Uterus (tissue), 4 donors: ENCODE measurements around the gene TTC8. TPM values are rescaled to one million over a fixed set of nuclear protein-coding genes. Genes with fewer than 3 reads are reported as not detected.
"Not testable (repeated sequence)": the region's sequence is repeated elsewhere in the genome, so short reads cannot be mapped to it uniquely, and the experiment has no call there.

Source experiments
- DNase-seq, 2 donors: peaks; one replicate each; pipeline ENCODE4 v3.0.0-alpha.2; 2019 to 2020
- H3K27ac ChIP-seq, 2 donors: fragments of 200-600 bp; sonication (generic); 1 replicate in 1 of 2; 2 replicates in 1 of 2; pipeline ENCODE4 v1.5.1; 2016 to 2018
- H3K27me3 ChIP-seq, 2 donors: fragments of 200-600 bp; sonication (generic); one replicate each; pipeline ENCODE4 v1.5.1; 2018 to 2019; ENCODE audit warnings: control low read depth in 1 of 2
- H3K36me3 ChIP-seq, 2 donors: fragments of 200-600 bp; sonication (generic); one replicate each; pipeline ENCODE4 v1.5.1; 2019; ENCODE audit warnings: control low read depth in 1 of 2
- H3K4me1 ChIP-seq, 2 donors: fragments of 200-600 bp; sonication (generic); one replicate each; pipeline ENCODE4 v1.5.1; 2018 to 2019; ENCODE audit warnings: control low read depth in 1 of 2
- H3K4me3 ChIP-seq, 2 donors: fragments of 200-600 bp; sonication (generic); 1 replicate in 1 of 2; 2 replicates in 1 of 2; pipeline ENCODE4 v1.5.1; 2018 to 2019; ENCODE audit warnings: mild to moderate bottlenecking in 1 of 2
- H3K9me3 ChIP-seq, 2 donors: fragments of 200-600 bp; sonication (generic); one replicate each; pipeline ENCODE4 v1.5.1; 2019; ENCODE audit warnings: control low read depth in 1 of 2
- POLR2A ChIP-seq, 2 donors: fragments of 450-650 bp; IDR thresholded peaks; one replicate each; pipeline ENCODE4 v1.6.1; 2016; ENCODE audit warnings: antibody characterized with exemption in 2 of 2, mild to moderate bottlenecking in 1 of 2, moderate library complexity in 1 of 2
- intact Hi-C: fragments of 100-400 bp; cut with DNase I; formaldehyde crosslinking; loops from one replicate; pipeline ENCODE4 v1.15.1; 2023; ENCODE audit warnings: low total_unique reads
- total RNA-seq, 4 donors: library from RNA; depleted of rRNA in 3 of 4; stranded (reverse); fragments of >200 nt in 3 of 4; gene quantifications; one replicate each; pipeline versions ENCODE4 v1.1.0 to v1.2.4, GENCODE V29; 2014 to 2023
- TF ChIP-seq, protein P1 (sequence below), 4 experiments: fragments of 200-600 bp in 2 of 4; fragments of 450-650 bp in 2 of 4; sonication (generic) in 2 of 4; IDR thresholded peaks; one replicate each; pipeline ENCODE4 v1.5.1; 2016 to 2019; ENCODE audit warnings: antibody characterized with exemption in 4 of 4, mild to moderate bottlenecking in 2 of 4, moderate library complexity in 1 of 4
- donor health status: DM: yes; HTN: yes; CAD: no.

TTC8 gene
- total RNA-seq, 4 donors from 2014 or later, result 9.7 to 340 (median 31.7) TPM

DNA sequence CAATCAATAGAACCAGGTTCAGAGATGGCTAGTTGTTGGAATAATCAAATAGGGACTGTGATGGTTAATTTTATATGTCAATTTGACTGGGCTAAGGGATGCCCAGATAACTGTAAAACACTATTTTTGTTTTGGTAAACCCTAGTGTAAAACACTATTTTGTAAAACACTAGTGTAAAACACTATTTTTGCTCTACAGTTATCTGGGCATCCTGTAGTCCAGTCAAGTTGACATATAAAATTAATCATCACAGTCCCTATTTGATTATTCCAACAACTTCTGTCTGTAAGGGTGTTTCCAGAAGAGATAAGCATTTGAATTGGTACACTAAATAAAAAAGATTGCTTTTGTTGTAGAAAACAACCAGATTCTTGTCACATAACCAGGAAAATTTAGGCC is 16.1 kb upstream of the TTC8 start:
- no peaks in the 10 kb centered on the region for H3K36me3 ChIP-seq
- no peaks in the 10 kb centered on the region for H3K4me1 ChIP-seq
- H3K9me3 ChIP-seq, result peaks cover 0 to 3% of the 10 kb centered on the region in 2 donors
- H3K4me3 ChIP-seq, result no peak overlapping the region
- H3K27me3 ChIP-seq, result no peaks in the 10 kb centered on the region
- intact Hi-C loops, result no loop called here
- DNase-seq, result no peak
- H3K27ac ChIP-seq, result no peak overlapping the region
- TF ChIP-seq, protein P1, sequence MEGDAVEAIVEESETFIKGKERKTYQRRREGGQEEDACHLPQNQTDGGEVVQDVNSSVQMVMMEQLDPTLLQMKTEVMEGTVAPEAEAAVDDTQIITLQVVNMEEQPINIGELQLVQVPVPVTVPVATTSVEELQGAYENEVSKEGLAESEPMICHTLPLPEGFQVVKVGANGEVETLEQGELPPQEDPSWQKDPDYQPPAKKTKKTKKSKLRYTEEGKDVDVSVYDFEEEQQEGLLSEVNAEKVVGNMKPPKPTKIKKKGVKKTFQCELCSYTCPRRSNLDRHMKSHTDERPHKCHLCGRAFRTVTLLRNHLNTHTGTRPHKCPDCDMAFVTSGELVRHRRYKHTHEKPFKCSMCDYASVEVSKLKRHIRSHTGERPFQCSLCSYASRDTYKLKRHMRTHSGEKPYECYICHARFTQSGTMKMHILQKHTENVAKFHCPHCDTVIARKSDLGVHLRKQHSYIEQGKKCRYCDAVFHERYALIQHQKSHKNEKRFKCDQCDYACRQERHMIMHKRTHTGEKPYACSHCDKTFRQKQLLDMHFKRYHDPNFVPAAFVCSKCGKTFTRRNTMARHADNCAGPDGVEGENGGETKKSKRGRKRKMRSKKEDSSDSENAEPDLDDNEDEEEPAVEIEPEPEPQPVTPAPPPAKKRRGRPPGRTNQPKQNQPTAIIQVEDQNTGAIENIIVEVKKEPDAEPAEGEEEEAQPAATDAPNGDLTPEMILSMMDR (IDR thresholded peaks at IDR 0.05), result no peak
- no peak for TF ChIP-seq POLR2A (IDR thresholded peaks at IDR 0.05)

DNA sequence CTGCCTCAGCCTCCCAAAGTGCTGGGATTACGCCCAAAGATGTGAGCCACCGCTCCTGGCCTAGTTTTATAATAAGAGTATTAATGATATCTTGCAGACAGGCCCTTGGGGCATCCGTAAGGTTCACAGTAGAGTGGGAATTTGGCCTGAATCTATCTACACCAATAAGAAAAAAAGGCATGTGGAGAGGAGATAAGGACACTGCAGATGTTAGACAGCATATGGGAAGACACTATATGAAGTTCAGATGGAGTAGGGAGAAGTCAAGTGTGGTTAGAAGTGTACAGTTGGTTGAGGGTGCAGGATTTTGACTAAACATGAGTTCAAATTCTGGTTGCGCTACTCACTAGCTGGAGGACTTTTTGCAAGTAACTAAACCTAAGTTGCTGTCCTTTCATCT is 8.5 kb upstream of the TTC8 start:
- no peak overlapping the region for H3K27ac ChIP-seq
- H3K4me3 ChIP-seq, result no peak overlapping the region

GRCh38 chr14:88818018-88818417 is 6.4 kb upstream of the TTC8 start:
- intact Hi-C loops, result no loop called here
- no peak for TF ChIP-seq POLR2A (IDR thresholded peaks at IDR 0.05)
- TF ChIP-seq, protein P1 (IDR thresholded peaks at IDR 0.05), result no peak
- no peak for DNase-seq
- H3K27me3 ChIP-seq, result no peaks in the 10 kb centered on the region
- no peaks in the 10 kb centered on the region for H3K4me1 ChIP-seq
- H3K9me3 ChIP-seq, result no peaks in the 10 kb centered on the region
- no peak overlapping the region for H3K4me3 ChIP-seq
- H3K27ac ChIP-seq, result no peak overlapping the region
- no peaks in the 10 kb centered on the region for H3K36me3 ChIP-seq

More for the DNA sequence above, 8.5 kb upstream of the TTC8 start:
- TF ChIP-seq, protein P1 (IDR thresholded peaks at IDR 0.05), result no peak
- no peak for TF ChIP-seq POLR2A (IDR thresholded peaks at IDR 0.05)
- Histone ChIP-seq H3K4me1 (no peaks in the 10 kb centered on the region), H3K27me3 (no peaks in the 10 kb centered on the region), H3K36me3 (no peaks in the 10 kb centered on the region), H3K9me3 (no peaks in the 10 kb centered on the region)
- no peak for DNase-seq
- intact Hi-C loops, result no loop called here

DNA sequence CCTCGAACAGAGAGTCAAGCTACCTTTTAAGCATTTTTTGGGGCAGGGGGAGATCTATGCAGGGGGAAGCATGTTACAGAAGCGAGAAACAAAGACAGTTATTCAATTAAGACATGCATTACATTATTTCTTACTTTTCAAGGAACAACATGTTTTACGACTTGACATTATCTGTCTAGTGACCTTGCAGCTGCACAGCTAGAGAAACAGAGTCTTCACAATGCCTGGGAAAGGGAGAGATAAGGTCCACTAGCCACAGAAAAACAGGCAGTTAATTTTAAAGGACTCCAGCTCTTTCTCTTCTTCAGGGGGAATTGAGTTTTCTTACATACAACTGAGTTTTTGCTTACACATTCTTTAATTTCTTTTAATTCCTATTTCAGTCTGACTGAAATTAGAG is 4.8 kb upstream of the TTC8 start:
- H3K36me3 ChIP-seq, DNase-seq, H3K4me1 ChIP-seq, H3K27ac ChIP-seq, intact Hi-C loops, H3K4me3 ChIP-seq, H3K9me3 ChIP-seq, H3K27me3 ChIP-seq: not testable (repeated sequence)

DNA sequence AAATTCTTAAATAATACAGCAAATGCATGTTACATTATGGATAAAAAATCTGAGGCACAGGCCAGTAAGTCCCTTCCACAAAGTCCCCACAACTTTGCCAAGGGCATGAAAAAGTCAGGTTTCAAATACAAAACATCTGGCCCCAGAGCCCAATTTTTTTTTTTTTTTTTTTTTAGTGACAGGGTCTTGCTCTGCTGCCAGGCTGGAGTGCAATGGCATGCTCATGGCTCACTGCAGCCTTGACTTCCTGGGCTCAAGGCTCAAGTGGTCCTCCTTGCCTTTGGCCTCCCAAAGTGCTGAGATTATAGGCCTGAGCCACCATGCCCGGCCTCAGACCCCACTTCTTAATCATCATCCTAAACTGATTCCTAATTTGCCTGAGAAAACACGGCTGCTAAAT is 3.1 kb upstream of the TTC8 start:
- TF ChIP-seq, protein P1 (IDR thresholded peaks at IDR 0.05), result no peak
- TF ChIP-seq POLR2A (IDR thresholded peaks at IDR 0.05), result no peak
- DNase-seq, result no peak
- no peaks in the 10 kb centered on the region for H3K36me3 ChIP-seq
- no peak overlapping the region for H3K4me3 ChIP-seq
- no peak overlapping the region for H3K27ac ChIP-seq
- intact Hi-C loops, result no loop called here
- no peaks in the 10 kb centered on the region for H3K9me3 ChIP-seq
- H3K4me1 ChIP-seq, result no peaks in the 10 kb centered on the region
- H3K27me3 ChIP-seq, result no peaks in the 10 kb centered on the region

DNA sequence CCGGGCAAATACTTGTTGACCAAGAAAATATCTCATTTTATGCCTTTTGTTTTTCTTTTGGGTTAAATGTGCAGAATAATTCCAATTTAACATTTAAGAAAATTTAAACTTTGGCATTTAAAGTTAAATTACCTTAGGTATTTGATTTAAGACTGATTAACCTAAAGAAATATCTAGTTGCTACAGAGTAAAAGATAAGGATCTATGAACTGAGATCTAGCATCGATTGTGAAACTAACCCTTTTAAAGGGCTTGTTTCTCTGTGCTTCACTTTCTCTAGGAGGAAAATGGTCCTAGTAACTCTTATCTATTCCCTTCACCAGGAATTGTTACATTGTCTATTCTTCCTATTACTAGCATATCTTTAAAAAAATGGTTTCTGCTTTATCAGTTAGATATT is 2.6 kb upstream of the TTC8 start:
- Histone ChIP-seq H3K9me3 (no peaks in the 10 kb centered on the region), H3K4me3 (no peak overlapping the region), H3K27ac (no peak overlapping the region), H3K27me3 (no peaks in the 10 kb centered on the region), H3K36me3 (no peaks in the 10 kb centered on the region), H3K4me1 (no peaks in the 10 kb centered on the region)
- intact Hi-C loops, result no loop called here
- no peak for DNase-seq
- TF ChIP-seq POLR2A (IDR thresholded peaks at IDR 0.05), result no peak
- TF ChIP-seq, protein P1 (IDR thresholded peaks at IDR 0.05), result no peak
